ENCODE measurements around the gene FAM227A. TPM values are rescaled to one million over a fixed set of nuclear protein-coding genes. Genes with fewer than 3 reads are reported as not detected.

Gene FAM227A
- total RNA-seq, 1 donor from 2014 or later, result 0.16 TPM

GRCh38 chr22:38570779-38571364, 85.3 kb downstream of the FAM227A start:
- Mint-ChIP-seq H3K4me1 (ENCODE audit: low read depth) (peaks cover 16% of the 10 kb centered on the region), H3K4me3 (peak overlapping the region; percentile 90), H3K27me3 (ENCODE audit: insufficient read depth) (no peaks in the 10 kb centered on the region), H3K27ac (peak overlapping the region; percentile 92), H3K36me3 (ENCODE audit: low read depth) (no peaks in the 10 kb centered on the region), H3K9me3 (no peaks in the 10 kb centered on the region)
- intact Hi-C loops (cut with micrococcal nuclease), result loop anchor here (1.0 to 5.0 kb wide), 9 partner anchors 65 to 618 kb away; partner anchors contain the start of genes C22orf23, CBY1, DDX17 and FAM227A
- peak; percentile 23 for DNase-seq (ENCODE audit: low spot score)

GRCh38 chr22:38569972-38570778, 86.0 kb downstream of the FAM227A start, which contains the start of gene DMC1:
Gene DMC1 (minus strand): TSS chr22:38570183. CDS start chr22:38568256, 1,927 bp downstream.
- Mint-ChIP-seq H3K27me3 (ENCODE audit: insufficient read depth) (no peaks in the 10 kb centered on the region), H3K27ac (peak within 1 kb of the TSS; percentile 92), H3K4me1 (ENCODE audit: low read depth) (peaks cover 16% of the 10 kb centered on the region), H3K36me3 (ENCODE audit: low read depth) (peaks cover 2% of the 10 kb centered on the region), H3K4me3 (peak within 1 kb of the TSS; percentile 90), H3K9me3 (no peaks in the 10 kb centered on the region)
- intact Hi-C loops (cut with micrococcal nuclease), result loop anchor here (1.0 to 5.0 kb wide), 9 partner anchors 64 to 617 kb away; partner anchors contain the start of genes C22orf23, CBY1, DDX17 and FAM227A
- DNase-seq (ENCODE audit: low spot score), result peak; percentile 86

GRCh38 chr22:38569181-38569971, 86.8 kb downstream of the FAM227A start:
- no peak for DNase-seq (ENCODE audit: low spot score)
- Mint-ChIP-seq H3K4me1 (ENCODE audit: low read depth) (peaks cover 16% of the 10 kb centered on the region), H3K27me3 (ENCODE audit: insufficient read depth) (no peaks in the 10 kb centered on the region), H3K4me3 (peak overlapping the region; percentile 90), H3K9me3 (no peaks in the 10 kb centered on the region), H3K36me3 (ENCODE audit: low read depth) (peaks cover 2% of the 10 kb centered on the region), H3K27ac (peak overlapping the region; percentile 92)
- intact Hi-C loops (cut with micrococcal nuclease), result no loop called here

- no peaks in the 10 kb centered on the region for H3K27me3 Mint-ChIP-seq (ENCODE audit: insufficient read depth)
- no peak overlapping the region for H3K4me3 Mint-ChIP-seq
- H3K36me3 Mint-ChIP-seq (ENCODE audit: low read depth), result peaks cover 2% of the 10 kb centered on the region
- peaks cover 16% of the 10 kb centered on the region for H3K4me1 Mint-ChIP-seq (ENCODE audit: low read depth)
- intact Hi-C loops (cut with micrococcal nuclease), result no loop called here
- no peak for DNase-seq (ENCODE audit: low spot score)
- no peaks in the 10 kb centered on the region for H3K9me3 Mint-ChIP-seq
- no peak overlapping the region for H3K27ac Mint-ChIP-seq
Observed at GRCh38 chr22:38567531-38568285, 88.5 kb downstream of the FAM227A start.

GRCh38 chr22:38566726-38567504, 89.3 kb downstream of the FAM227A start:
- Mint-ChIP-seq H3K27me3 (ENCODE audit: insufficient read depth) (no peaks in the 10 kb centered on the region), H3K4me3 (no peak overlapping the region), H3K27ac (no peak overlapping the region), H3K36me3 (ENCODE audit: low read depth) (peaks cover 5% of the 10 kb centered on the region), H3K4me1 (ENCODE audit: low read depth) (peaks cover 16% of the 10 kb centered on the region), H3K9me3 (no peaks in the 10 kb centered on the region)
- intact Hi-C loops (cut with micrococcal nuclease), result no loop called here
- no peak for DNase-seq (ENCODE audit: low spot score)

GRCh38 chr22:38565441-38565840, 90.8 kb downstream of the FAM227A start:
- Mint-ChIP-seq H3K9me3 (no peaks in the 10 kb centered on the region), H3K27ac (no peak overlapping the region), H3K4me1 (ENCODE audit: low read depth) (peaks cover 4% of the 10 kb centered on the region), H3K36me3 (ENCODE audit: low read depth) (peaks cover 5% of the 10 kb centered on the region), H3K27me3 (ENCODE audit: insufficient read depth) (no peaks in the 10 kb centered on the region), H3K4me3 (no peak overlapping the region)
- intact Hi-C loops (cut with micrococcal nuclease), result no loop called here
- DNase-seq (ENCODE audit: low spot score), result no peak

GRCh38 chr22:38564669-38565068, 91.5 kb downstream of the FAM227A start:
- H3K4me3 Mint-ChIP-seq, result no peak overlapping the region
- H3K27ac Mint-ChIP-seq, result no peak overlapping the region
- DNase-seq (ENCODE audit: low spot score), result no peak
- intact Hi-C loops (cut with micrococcal nuclease), result no loop called here
- H3K9me3 Mint-ChIP-seq, result no peaks in the 10 kb centered on the region
- peaks cover under 1% of the 10 kb centered on the region for H3K4me1 Mint-ChIP-seq (ENCODE audit: low read depth)
- H3K27me3 Mint-ChIP-seq (ENCODE audit: insufficient read depth), result no peaks in the 10 kb centered on the region
- peaks cover 5% of the 10 kb centered on the region for H3K36me3 Mint-ChIP-seq (ENCODE audit: low read depth)

- no peaks in the 10 kb centered on the region for H3K27me3 Mint-ChIP-seq (ENCODE audit: insufficient read depth)
- DNase-seq (ENCODE audit: low spot score), result no peak
- intact Hi-C loops (cut with micrococcal nuclease), result no loop called here
Observed at GRCh38 chr22:38554281-38554680, 101.9 kb downstream of the FAM227A start.

GRCh38 chr22:38549101-38549894, 106.9 kb downstream of the FAM227A start:
- Mint-ChIP-seq H3K27ac (no peak overlapping the region), H3K4me3 (no peak overlapping the region), H3K27me3 (ENCODE audit: insufficient read depth) (no peaks in the 10 kb centered on the region), H3K4me1 (ENCODE audit: low read depth) (no peaks in the 10 kb centered on the region), H3K9me3 (peaks cover 2% of the 10 kb centered on the region), H3K36me3 (ENCODE audit: low read depth) (peaks cover 9% of the 10 kb centered on the region)
- no peak for DNase-seq (ENCODE audit: low spot score)
- intact Hi-C loops (cut with micrococcal nuclease), result no loop called here

More at GRCh38 chr22:38554281-38554680, 101.9 kb downstream of the FAM227A start:
- Mint-ChIP-seq H3K4me3 (no peak overlapping the region), H3K27ac (no peak overlapping the region), H3K4me1 (ENCODE audit: low read depth) (no peaks in the 10 kb centered on the region), H3K36me3 (ENCODE audit: low read depth) (no peaks in the 10 kb centered on the region), H3K9me3 (no peaks in the 10 kb centered on the region)

GRCh38 chr22:38540701-38541100, 115.5 kb downstream of the FAM227A start:
- Mint-ChIP-seq H3K36me3 (ENCODE audit: low read depth) (peaks cover 18% of the 10 kb centered on the region), H3K27me3 (ENCODE audit: insufficient read depth) (no peaks in the 10 kb centered on the region), H3K4me3 (no peak overlapping the region), H3K27ac (no peak overlapping the region), H3K9me3 (peaks cover 16% of the 10 kb centered on the region), H3K4me1 (ENCODE audit: low read depth) (no peaks in the 10 kb centered on the region)
- no peak for DNase-seq (ENCODE audit: low spot score)
- intact Hi-C loops (cut with micrococcal nuclease), result no loop called here

- peak overlapping the region; percentile 87 for H3K27ac Mint-ChIP-seq
- H3K4me3 Mint-ChIP-seq, result peak overlapping the region; percentile 52
- peaks cover 4% of the 10 kb centered on the region for H3K36me3 Mint-ChIP-seq (ENCODE audit: low read depth)
- no peak for DNase-seq (ENCODE audit: low spot score)
- no peaks in the 10 kb centered on the region for H3K27me3 Mint-ChIP-seq (ENCODE audit: insufficient read depth)
- H3K9me3 Mint-ChIP-seq, result no peaks in the 10 kb centered on the region
- intact Hi-C loops (cut with micrococcal nuclease), result no loop called here
- H3K4me1 Mint-ChIP-seq (ENCODE audit: low read depth), result peaks cover 6% of the 10 kb centered on the region
Observed at GRCh38 chr22:38531251-38531938, 124.8 kb downstream of the FAM227A start.

Data from activated T-helper 1 cell treated with anti-CD3 and anti-CD28 coated beads, Interleukin-12 subunit alpha, Interleukin-12 subunit beta, Interleukin-2, Interleukin-4 antibody, amounts not matched to agents 30 ng/mL and 10 ng/mL and 1 ng/mL, durations not matched to agents 14 hours and 24 hours and 36 hours (primary cell).